Smooth muscle cell (in vitro differentiated cells): ENCODE measurements around the gene UBXN10. TPM values are rescaled to one million over a fixed set of nuclear protein-coding genes. Genes with fewer than 3 reads are reported as not detected.

ENCODE experiments used
- DNase-seq: peaks from one replicate; lab custom pipeline; 2025; ENCODE audit not compliant: unreplicated experiment; lab: John Stamatoyannopoulos, UW
- H2AFZ ChIP-seq: fragments of 200-600 bp; sonication (generic); 2 replicates; pipeline ENCODE4 v1.6.0; 2016; ENCODE audit warnings: antibody characterized with exemption, low read depth, mild to moderate bottlenecking
- H3F3A ChIP-seq: fragments of 200-600 bp; sonication (generic); 2 replicates; pipeline ENCODE4 v1.6.0; 2017; ENCODE audit warnings: antibody characterized with exemption, low read depth
- H3K27ac ChIP-seq: fragments of 200-600 bp; sonication (generic); 2 replicates; pipeline ENCODE4 v1.5.1; 2016; ENCODE audit warnings: low read depth, mild to moderate bottlenecking
- H3K27me3 ChIP-seq: fragments of 200-600 bp; sonication (generic); 2 replicates; pipeline ENCODE4 v1.6.1; 2016; ENCODE audit warnings: low read depth, mild to moderate bottlenecking
- H3K36me3 ChIP-seq: fragments of 200-600 bp; sonication (generic); 2 replicates; pipeline ENCODE4 v1.5.1; 2016; ENCODE audit warnings: low read depth
- H3K4me1 ChIP-seq: fragments of 200-600 bp; sonication (generic); 2 replicates; pipeline ENCODE4 v1.5.1; 2016; ENCODE audit warnings: low read depth
- H3K4me2 ChIP-seq: fragments of 200-600 bp; sonication (generic); 2 replicates; pipeline ENCODE4 v1.6.0; 2016; ENCODE audit warnings: mild to moderate bottlenecking
- H3K4me3 ChIP-seq: fragments of 200-600 bp; sonication (generic); 2 replicates; pipeline ENCODE4 v1.5.1; 2016; ENCODE audit warnings: mild to moderate bottlenecking
- H3K79me2 ChIP-seq: fragments of 200-600 bp; sonication (generic); 2 replicates; pipeline ENCODE4 v1.6.0; 2016; ENCODE audit warnings: low read depth, mild to moderate bottlenecking
- H3K9ac ChIP-seq: fragments of 200-600 bp; sonication (generic); 2 replicates; pipeline ENCODE4 v1.6.0; 2016; ENCODE audit warnings: low read depth
- H3K9me3 ChIP-seq: fragments of 200-600 bp; sonication (generic); replicated peaks from 2 replicates; pipeline ENCODE4 v1.5.1; 2016; ENCODE audit warnings: low read depth
- H4K20me1 ChIP-seq: fragments of 200-600 bp; sonication (generic); 2 replicates; pipeline ENCODE4 v1.6.0; 2016; ENCODE audit warnings: low read depth
- WGBS: methylation state at CpG from one replicate; pipeline ENCODE4 v1.1.7; 2016; ENCODE audit warnings: low lambda C conversion rate; 5-methylcytosine and 5-hydroxymethylcytosine counted together
- polyA plus RNA-seq: library from polyadenylated mRNA; unstranded; fragments of >200 nt; fragmentation: Nextera tagmentation; extraction: Ambion mirVana; gene quantifications from 2 replicates; pipeline ENCODE4 v1.2.1, GENCODE V29; 2016
- total RNA-seq: library from RNA; depleted of rRNA; stranded (reverse); fragments of >200 nt; gene quantifications from 2 replicates; pipeline ENCODE4 v1.2.3, GENCODE V29; 2014
- TF ChIP-seq, protein P1 (sequence below): fragments of 200-600 bp; sonication (generic); IDR thresholded peaks from 2 replicates; pipeline ENCODE4 v1.5.1; 2017; ENCODE audit warnings: borderline replicate concordance, mild to moderate bottlenecking, antibody characterized with exemption; ENCODE audit not compliant: insufficient read depth, poor library complexity, severe bottlenecking

Gene UBXN10
- total and polyA plus RNA-seq, 2 experiments from 2014 or later, result 0.36 to 0.49 TPM

GRCh38 chr1:20198918-20199317, 13.0 kb downstream of the UBXN10 start:
- Histone ChIP-seq H4K20me1 (no peaks in the 10 kb centered on the region), H2AFZ (no peak overlapping the region), H3K9ac (no peak overlapping the region), H3K9me3 (no peaks in the 10 kb centered on the region), H3K79me2 (no peaks in the 10 kb centered on the region), H3K4me3 (no peak overlapping the region), H3K27me3 (peaks cover 5% of the 10 kb centered on the region), H3F3A (no peaks in the 10 kb centered on the region), H3K27ac (no peak overlapping the region), H3K36me3 (no peaks in the 10 kb centered on the region), H3K4me1 (no peaks in the 10 kb centered on the region), H3K4me2 (no peak overlapping the region)
- no peak for DNase-seq
- TF ChIP-seq, protein P1, sequence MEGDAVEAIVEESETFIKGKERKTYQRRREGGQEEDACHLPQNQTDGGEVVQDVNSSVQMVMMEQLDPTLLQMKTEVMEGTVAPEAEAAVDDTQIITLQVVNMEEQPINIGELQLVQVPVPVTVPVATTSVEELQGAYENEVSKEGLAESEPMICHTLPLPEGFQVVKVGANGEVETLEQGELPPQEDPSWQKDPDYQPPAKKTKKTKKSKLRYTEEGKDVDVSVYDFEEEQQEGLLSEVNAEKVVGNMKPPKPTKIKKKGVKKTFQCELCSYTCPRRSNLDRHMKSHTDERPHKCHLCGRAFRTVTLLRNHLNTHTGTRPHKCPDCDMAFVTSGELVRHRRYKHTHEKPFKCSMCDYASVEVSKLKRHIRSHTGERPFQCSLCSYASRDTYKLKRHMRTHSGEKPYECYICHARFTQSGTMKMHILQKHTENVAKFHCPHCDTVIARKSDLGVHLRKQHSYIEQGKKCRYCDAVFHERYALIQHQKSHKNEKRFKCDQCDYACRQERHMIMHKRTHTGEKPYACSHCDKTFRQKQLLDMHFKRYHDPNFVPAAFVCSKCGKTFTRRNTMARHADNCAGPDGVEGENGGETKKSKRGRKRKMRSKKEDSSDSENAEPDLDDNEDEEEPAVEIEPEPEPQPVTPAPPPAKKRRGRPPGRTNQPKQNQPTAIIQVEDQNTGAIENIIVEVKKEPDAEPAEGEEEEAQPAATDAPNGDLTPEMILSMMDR, result no peak
- whole genome bisulfite sequencing, result 77% methylated on average over 7 of the region's 7 CpGs

- no peaks in the 10 kb centered on the region for H4K20me1 ChIP-seq
- H3K4me2 ChIP-seq, result no peak overlapping the region
- H3K9ac ChIP-seq, result no peak overlapping the region
- H3K79me2 ChIP-seq, result no peaks in the 10 kb centered on the region
- no peak overlapping the region for H3K4me3 ChIP-seq
- no peak overlapping the region for H3K27ac ChIP-seq
- 83% methylated on average over 3 of the region's 3 CpGs for WGBS
- TF ChIP-seq, protein P1, result no peak
- no peaks in the 10 kb centered on the region for H3F3A ChIP-seq
- H3K27me3 ChIP-seq, result peaks cover 5% of the 10 kb centered on the region
- no peaks in the 10 kb centered on the region for H3K9me3 ChIP-seq
- H3K4me1 ChIP-seq, result no peaks in the 10 kb centered on the region
- H2AFZ ChIP-seq, result no peak overlapping the region
- DNase-seq, result no peak
- no peaks in the 10 kb centered on the region for H3K36me3 ChIP-seq
Measured at GRCh38 chr1:20199403-20199802, 13.5 kb downstream of the UBXN10 start.

- Histone ChIP-seq H3K36me3 (no peaks in the 10 kb centered on the region), H3K27ac (no peak overlapping the region), H3K9me3 (no peaks in the 10 kb centered on the region), H4K20me1 (no peaks in the 10 kb centered on the region), H3K4me1 (no peaks in the 10 kb centered on the region), H3F3A (no peaks in the 10 kb centered on the region), H3K79me2 (no peaks in the 10 kb centered on the region), H3K4me2 (no peak overlapping the region), H3K27me3 (peaks cover 5% of the 10 kb centered on the region), H3K9ac (no peak overlapping the region), H3K4me3 (no peak overlapping the region), H2AFZ (no peak overlapping the region)
- TF ChIP-seq, protein P1, result no peak
- 81% methylated on average over 2 of the region's 2 CpGs for WGBS
- DNase-seq, result no peak
Measured at GRCh38 chr1:20199840-20200239, 13.9 kb downstream of the UBXN10 start.

- Histone ChIP-seq H3K9me3 (no peaks in the 10 kb centered on the region), H3K79me2 (no peaks in the 10 kb centered on the region), H3F3A (no peaks in the 10 kb centered on the region), H4K20me1 (no peaks in the 10 kb centered on the region), H3K4me3 (no peak overlapping the region), H2AFZ (no peak overlapping the region), H3K9ac (no peak overlapping the region), H3K27ac (no peak overlapping the region), H3K4me1 (no peaks in the 10 kb centered on the region), H3K36me3 (no peaks in the 10 kb centered on the region), H3K27me3 (peaks cover 5% of the 10 kb centered on the region), H3K4me2 (no peak overlapping the region)
- 89% methylated on average over 2 of the region's 2 CpGs for WGBS
- no peak for DNase-seq
- TF ChIP-seq, protein P1, result no peak
Measured at GRCh38 chr1:20200966-20201365, 15.1 kb downstream of the UBXN10 start.
